Esophagus squamous epithelium (tissue), 5 donors: Measurements from ENCODE around the gene SSH2. TPM values are rescaled to one million over a fixed set of nuclear protein-coding genes. Genes with fewer than 3 reads are reported as not detected.
"Not testable (repeated sequence)": the region's sequence is repeated elsewhere in the genome, so short reads cannot be mapped to it uniquely, and the experiment has no call there.

Experiments
- DNase-seq: peaks from one replicate; lab custom pipeline; 2025; lab: John Stamatoyannopoulos, UW
- H3K27ac ChIP-seq, 4 donors: fragments of 200-600 bp; sonication (generic); one replicate each; pipeline ENCODE4 v1.5.1; 2016 to 2019; ENCODE audit warnings: mild to moderate bottlenecking in 1 of 4
- H3K27me3 ChIP-seq, 4 donors: fragments of 200-600 bp; sonication (generic); 1 replicate in 3 of 4; 2 replicates in 1 of 4; pipeline versions ENCODE4 v1.5.1 to v1.6.0; 2017 to 2021; ENCODE audit warnings: antibody characterized with exemption in 1 of 4
- H3K36me3 ChIP-seq, 3 donors: fragments of 200-600 bp; sonication (generic); one replicate each; pipeline ENCODE4 v1.5.1; 2016 to 2019
- H3K4me1 ChIP-seq, 3 donors: fragments of 200-600 bp; sonication (generic); one replicate each; pipeline ENCODE4 v1.5.1; 2017 to 2019
- H3K4me3 ChIP-seq, 4 donors: fragments of 200-600 bp; sonication (generic); 1 replicate in 3 of 4; 2 replicates in 1 of 4; pipeline ENCODE4 v1.5.1; 2016 to 2019; ENCODE audit warnings: mild to moderate bottlenecking in 2 of 4, moderate library complexity in 1 of 4
- H3K9me3 ChIP-seq, 3 donors: fragments of 200-600 bp; sonication (generic); one replicate each; pipeline ENCODE4 v1.5.1; 2016 to 2019
- POLR2A ChIP-seq, 4 donors: fragments of 450-650 bp; IDR thresholded peaks; one replicate each; pipeline ENCODE4 v1.6.1; 2017; ENCODE audit warnings: antibody characterized with exemption in 4 of 4, mild to moderate bottlenecking in 4 of 4, moderate library complexity in 3 of 4
- WGBS, 2 donors: methylation state at CpG; one replicate each; pipeline ENCODE4 v1.1.5; 2018; 5-methylcytosine and 5-hydroxymethylcytosine counted together
- intact Hi-C: fragments of 100-400 bp; cut with DNase I; formaldehyde crosslinking; loops from one replicate; pipeline ENCODE4 v1.15.0; 2022
- total RNA-seq, 4 donors: library from RNA; depleted of rRNA; stranded (reverse); fragments of >200 nt; gene quantifications; one replicate each; pipeline ENCODE4 v1.1.0, GENCODE V29; 2016
- TF ChIP-seq, protein P1 (sequence below), 6 experiments: fragments of 450-650 bp in 4 of 6; fragments of 200-600 bp in 2 of 6; sonication (generic) in 2 of 6; IDR thresholded peaks; one replicate each; pipeline ENCODE4 v1.5.1; 2016 to 2019; ENCODE audit warnings: antibody characterized with exemption in 6 of 6, mild to moderate bottlenecking in 4 of 6, moderate library complexity in 4 of 6
- donor health status: DM: yes; HTN: yes; CAD: no.

SSH2 gene
- total RNA-seq, 4 donors from 2014 or later, result 9.4 to 29.4 (median 13.2) TPM

DNA sequence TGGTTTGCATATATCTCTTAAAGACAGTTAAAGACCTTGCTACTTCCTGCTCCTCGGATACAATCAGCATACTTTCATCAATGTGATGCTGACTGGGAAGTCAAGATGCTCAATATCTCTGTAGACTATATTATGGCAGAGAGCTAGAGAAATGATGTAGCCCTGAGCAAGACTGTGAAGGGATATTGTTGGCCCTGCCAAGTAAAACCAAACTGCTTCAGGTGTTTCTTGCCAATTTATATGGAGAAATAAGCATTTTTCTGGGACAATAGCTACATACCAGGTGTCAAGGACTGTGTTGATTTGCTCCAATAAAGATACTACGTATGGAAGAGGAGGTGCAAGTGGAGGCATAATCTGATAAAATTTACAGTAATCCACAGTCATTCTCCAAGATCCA lies 6.7 kb upstream of the SSH2 start:
- H3K4me1 ChIP-seq, result peaks cover 0 to 2% (median 0%) of the 10 kb centered on the region in 3 donors
- no peak for TF ChIP-seq POLR2A (IDR thresholded peaks at IDR 0.05)
- TF ChIP-seq, protein P1, sequence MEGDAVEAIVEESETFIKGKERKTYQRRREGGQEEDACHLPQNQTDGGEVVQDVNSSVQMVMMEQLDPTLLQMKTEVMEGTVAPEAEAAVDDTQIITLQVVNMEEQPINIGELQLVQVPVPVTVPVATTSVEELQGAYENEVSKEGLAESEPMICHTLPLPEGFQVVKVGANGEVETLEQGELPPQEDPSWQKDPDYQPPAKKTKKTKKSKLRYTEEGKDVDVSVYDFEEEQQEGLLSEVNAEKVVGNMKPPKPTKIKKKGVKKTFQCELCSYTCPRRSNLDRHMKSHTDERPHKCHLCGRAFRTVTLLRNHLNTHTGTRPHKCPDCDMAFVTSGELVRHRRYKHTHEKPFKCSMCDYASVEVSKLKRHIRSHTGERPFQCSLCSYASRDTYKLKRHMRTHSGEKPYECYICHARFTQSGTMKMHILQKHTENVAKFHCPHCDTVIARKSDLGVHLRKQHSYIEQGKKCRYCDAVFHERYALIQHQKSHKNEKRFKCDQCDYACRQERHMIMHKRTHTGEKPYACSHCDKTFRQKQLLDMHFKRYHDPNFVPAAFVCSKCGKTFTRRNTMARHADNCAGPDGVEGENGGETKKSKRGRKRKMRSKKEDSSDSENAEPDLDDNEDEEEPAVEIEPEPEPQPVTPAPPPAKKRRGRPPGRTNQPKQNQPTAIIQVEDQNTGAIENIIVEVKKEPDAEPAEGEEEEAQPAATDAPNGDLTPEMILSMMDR (IDR thresholded peaks at IDR 0.05), result no peak
- H3K4me3 ChIP-seq, result no peak overlapping the region
- DNase-seq, result no peak
- intact Hi-C loops, result no loop called here
- no peak overlapping the region for H3K27ac ChIP-seq
- 74 to 80% methylated on average over 2 of the region's 2 CpGs for WGBS, 2 donors
- H3K27me3 ChIP-seq, result no peaks in the 10 kb centered on the region
- no peaks in the 10 kb centered on the region for H3K9me3 ChIP-seq
- H3K36me3 ChIP-seq, result no peaks in the 10 kb centered on the region

DNA sequence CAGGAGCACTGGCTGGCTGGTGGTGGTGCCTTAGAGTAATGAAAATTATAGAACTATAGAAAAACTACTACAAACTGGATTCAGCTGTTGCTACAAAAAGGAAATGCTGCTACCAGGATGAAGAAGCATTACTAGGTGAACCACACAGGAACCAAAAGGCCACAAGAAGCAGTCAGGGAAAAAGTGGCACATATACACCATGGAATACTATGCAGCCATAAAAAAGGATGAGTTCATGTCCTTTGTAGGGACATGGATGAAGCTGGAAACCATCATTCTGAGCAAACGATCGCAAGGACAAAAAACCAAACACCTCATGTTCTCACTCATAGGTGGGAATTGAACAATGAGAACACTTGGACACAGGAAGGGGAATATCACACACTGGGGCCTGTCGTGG lies 5.9 kb upstream of the SSH2 start:
- intact Hi-C loops, DNase-seq, H3K27me3 ChIP-seq, H3K36me3 ChIP-seq, H3K4me3 ChIP-seq, H3K4me1 ChIP-seq, H3K9me3 ChIP-seq, H3K27ac ChIP-seq: not testable (repeated sequence)
- WGBS, 2 donors, result 86 to 88% methylated on average over 2 to 3 of the region's 3 CpGs

DNA sequence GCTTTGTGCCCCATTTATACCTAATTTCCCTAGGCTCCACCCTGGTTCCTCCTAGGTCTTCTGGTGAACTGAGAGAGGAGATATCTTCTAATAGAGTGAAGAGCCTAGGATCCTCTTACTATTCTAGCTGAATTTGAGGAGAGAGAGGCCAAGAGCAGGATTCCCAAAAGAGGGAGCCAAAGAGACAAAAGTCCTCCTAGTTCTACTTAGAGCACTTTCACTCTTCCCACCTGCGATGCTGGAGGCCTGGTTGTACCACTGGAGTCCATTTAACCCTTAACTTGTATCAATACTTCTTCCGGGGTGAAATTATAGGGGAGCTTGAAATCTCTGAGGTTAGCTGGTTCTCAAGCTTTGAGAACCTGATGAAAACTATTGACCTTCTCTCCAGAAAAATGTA lies 3.4 kb upstream of the SSH2 start:
- intact Hi-C loops, result loop anchor here (5.0 kb wide), 1 partner anchor 126 kb away; no protein-coding TSS in a partner anchor
- 29 to 31% methylated on average over 2 of the region's 2 CpGs for WGBS, 2 donors
- TF ChIP-seq POLR2A (IDR thresholded peaks at IDR 0.05), result no peak
- TF ChIP-seq, protein P1 (IDR thresholded peaks at IDR 0.05), result no peak

DNA sequence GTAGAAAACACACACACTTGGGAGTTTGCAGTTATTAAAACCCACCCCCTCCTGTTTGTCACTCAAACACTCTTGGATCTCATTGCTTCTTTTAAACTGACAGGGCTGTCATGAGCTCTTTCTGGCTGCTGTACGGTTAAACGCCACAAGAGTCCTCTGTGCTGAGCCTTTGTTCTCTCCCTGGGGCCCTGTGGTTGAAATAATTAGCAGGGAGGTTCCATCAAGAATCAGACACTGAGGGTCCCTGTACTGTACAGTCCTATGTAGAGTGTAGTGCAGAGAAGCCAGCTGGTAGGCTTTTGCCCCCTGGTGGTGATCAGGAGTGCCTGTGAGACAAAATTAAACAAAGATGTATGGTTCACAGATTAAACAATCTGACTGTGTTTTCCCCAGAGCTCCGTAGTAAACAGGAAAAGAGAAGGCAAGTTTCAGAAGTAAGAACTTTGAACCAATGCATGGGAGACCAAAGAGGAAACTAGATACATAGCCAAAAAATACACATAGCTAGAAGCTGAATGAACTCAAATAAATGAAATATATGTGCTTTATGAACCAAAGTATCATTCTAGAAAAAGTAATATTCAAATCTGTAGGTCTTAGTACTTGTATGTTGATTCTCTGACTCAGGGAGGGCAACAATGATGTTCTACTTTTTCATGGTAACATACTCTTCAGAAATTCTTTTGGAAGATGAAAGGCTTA lies 1.4 kb upstream of the SSH2 start:
- peak overlapping the region in 3 of 4 donors; percentile 93 to 99 (median 93) for H3K4me3 ChIP-seq
- WGBS, 2 donors, result 0% methylated on average over 2 to 3 of the region's 3 CpGs
- H3K4me1 ChIP-seq, result peaks cover 4 to 42% (median 18%) of the 10 kb centered on the region in 3 donors
- H3K27ac ChIP-seq, result peak overlapping the region in 1 of 4 donors; percentile 27
- peak; percentile 17 for DNase-seq
- intact Hi-C loops, result loop anchor here (5.0 kb wide), 1 partner anchor 124 kb away; no protein-coding TSS in a partner anchor
- TF ChIP-seq, protein P1 (IDR thresholded peaks at IDR 0.05), result peak; percentile 78 to 93 (median 88)
- TF ChIP-seq POLR2A (IDR thresholded peaks at IDR 0.05), result no peak
- H3K36me3 ChIP-seq, result no peaks in the 10 kb centered on the region
- no peaks in the 10 kb centered on the region for H3K9me3 ChIP-seq
- no peaks in the 10 kb centered on the region for H3K27me3 ChIP-seq

More for the DNA sequence above, 3.4 kb upstream of the SSH2 start:
- H3K4me3 ChIP-seq, result no peak overlapping the region
- no peaks in the 10 kb centered on the region for H3K36me3 ChIP-seq
- no peak overlapping the region for H3K27ac ChIP-seq
- H3K27me3 ChIP-seq, result no peaks in the 10 kb centered on the region
- no peak for DNase-seq
- no peaks in the 10 kb centered on the region for H3K9me3 ChIP-seq
- peaks cover 4 to 25% (median 13%) of the 10 kb centered on the region in 3 donors for H3K4me1 ChIP-seq

DNA sequence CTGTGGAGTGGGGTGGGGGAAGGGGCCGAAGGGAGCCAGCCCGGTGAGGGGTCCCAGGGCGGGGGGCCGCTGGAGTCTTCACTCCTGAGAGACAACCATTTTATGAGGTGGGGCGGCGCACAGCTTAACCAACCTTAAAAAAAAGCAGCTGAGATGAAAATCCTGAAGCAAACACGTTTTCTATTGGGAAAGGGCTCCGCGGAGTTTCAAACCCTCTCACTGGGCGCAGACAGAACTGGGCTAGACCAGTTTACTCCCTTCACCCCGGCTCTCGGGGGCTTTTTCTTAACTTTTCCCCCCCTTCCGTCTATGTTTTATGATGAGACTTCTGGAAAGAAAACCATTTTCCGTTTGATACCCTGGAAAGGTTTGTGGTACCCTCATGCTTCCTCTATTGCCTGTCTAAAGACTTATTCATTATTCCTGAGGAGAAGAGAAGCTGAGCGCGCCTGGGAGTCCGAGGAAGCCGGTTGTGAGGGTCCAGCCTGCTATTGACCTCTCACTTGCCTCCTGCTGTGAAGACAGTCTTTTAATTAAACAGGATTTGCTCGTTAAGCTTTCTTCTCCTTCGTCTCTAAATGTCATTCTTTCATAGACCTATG lies 482 bp upstream of the SSH2 start:
- intact Hi-C loops, result loop anchor here (5.0 kb wide), 1 partner anchor 123 kb away; no protein-coding TSS in a partner anchor
- 1% methylated on average over 14 to 16 of the region's 20 CpGs for WGBS, 2 donors
- DNase-seq, result no peak

More for the DNA sequence above, 482 bp upstream of the SSH2 start:
- Histone ChIP-seq H3K27ac (peak overlapping the region; percentile 94 to 99 (median 96)), H3K36me3 (no peaks in the 10 kb centered on the region), H3K4me1 (peaks cover 4 to 42% (median 18%) of the 10 kb centered on the region in 3 donors), H3K27me3 (no peaks in the 10 kb centered on the region), H3K4me3 (peak overlapping the region; percentile 78 to 99 (median 93)), H3K9me3 (no peaks in the 10 kb centered on the region)
- no peak for TF ChIP-seq POLR2A (IDR thresholded peaks at IDR 0.05)
- TF ChIP-seq, protein P1 (IDR thresholded peaks at IDR 0.05), result no peak
